Karpas-422 (cell line): Measurements from ENCODE around the gene RNF175. TPM values are rescaled to one million over a fixed set of nuclear protein-coding genes. Genes with fewer than 3 reads are reported as not detected.

Source experiments
- DNase-seq: peaks from one replicate; pipeline ENCODE4 v3.0.0-alpha.2; 2015
- H2AFZ ChIP-seq: fragments of 200-600 bp; sonication (generic); 2 replicates; pipeline ENCODE4 v1.6.1; 2014; ENCODE audit warnings: antibody characterized with exemption, low read length, mixed read lengths
- H3K27ac ChIP-seq: fragments of 200-600 bp; sonication (generic); 2 replicates; pipeline ENCODE4 v1.5.1; 2014; ENCODE audit warnings: mild to moderate bottlenecking, low read length, moderate library complexity
- H3K27me3 ChIP-seq: fragments of 200-600 bp; sonication (generic); 2 replicates; pipeline ENCODE4 v1.6.1; 2014; ENCODE audit warnings: low read length, mixed read lengths
- H3K36me3 ChIP-seq: fragments of 200-600 bp; sonication (generic); 2 replicates; pipeline ENCODE4 v1.6.1; 2014; ENCODE audit warnings: low read length, mixed read lengths; ENCODE audit not compliant: insufficient read depth
- H3K4me1 ChIP-seq: fragments of 200-600 bp; sonication (generic); 2 replicates; pipeline ENCODE4 v1.6.1; 2014; ENCODE audit warnings: mild to moderate bottlenecking, low read length, mixed read lengths
- H3K4me2 ChIP-seq: fragments of 200-600 bp; sonication (generic); 2 replicates; pipeline ENCODE4 v1.6.1; 2014; ENCODE audit warnings: low read length, low read depth, mild to moderate bottlenecking; ENCODE audit not compliant: poor library complexity, severe bottlenecking
- H3K4me3 ChIP-seq: fragments of 200-600 bp; sonication (generic); 2 replicates; pipeline ENCODE4 v1.5.1; 2014; ENCODE audit warnings: mild to moderate bottlenecking, antibody characterized with exemption, low read length, mixed read lengths
- H3K79me2 ChIP-seq: fragments of 200-600 bp; sonication (generic); 2 replicates; pipeline ENCODE4 v1.6.1; 2014; ENCODE audit warnings: mild to moderate bottlenecking, low read length, mixed read lengths
- H3K9ac ChIP-seq: fragments of 200-600 bp; sonication (generic); 2 replicates; pipeline ENCODE4 v1.6.0; 2014; ENCODE audit warnings: low read length
- H3K9me2 ChIP-seq: fragments of 200-600 bp; sonication (generic), shearing (Covaris generic); replicated peaks from 2 replicates; pipeline ENCODE4 v1.6.0; 2014; ENCODE audit warnings: mild to moderate bottlenecking, low read length, moderate library complexity; ENCODE audit not compliant: insufficient read depth
- H3K9me3 ChIP-seq: fragments of 300-700, 200-600 bp; sonication (generic); 2 replicates; pipeline ENCODE4 v1.6.1; 2014; ENCODE audit warnings: low read length, mixed read lengths
- H4K20me1 ChIP-seq: fragments of 200-600 bp; sonication (generic); 2 replicates; pipeline ENCODE4 v1.6.1; 2014; ENCODE audit warnings: mild to moderate bottlenecking, antibody characterized with exemption, low read length, low read depth; ENCODE audit not compliant: insufficient read depth
- total RNA-seq: library from RNA; depleted of rRNA; stranded (reverse); fragments of >200 nt; shearing (Covaris generic); gene quantifications from 2 replicates; pipeline ENCODE4 v1.2.3, GENCODE V29; 2014; ENCODE audit warnings: low replicate concordance

RNF175 gene
- total RNA-seq, 1 experiment from 2014 or later = 0.34 TPM

DNA sequence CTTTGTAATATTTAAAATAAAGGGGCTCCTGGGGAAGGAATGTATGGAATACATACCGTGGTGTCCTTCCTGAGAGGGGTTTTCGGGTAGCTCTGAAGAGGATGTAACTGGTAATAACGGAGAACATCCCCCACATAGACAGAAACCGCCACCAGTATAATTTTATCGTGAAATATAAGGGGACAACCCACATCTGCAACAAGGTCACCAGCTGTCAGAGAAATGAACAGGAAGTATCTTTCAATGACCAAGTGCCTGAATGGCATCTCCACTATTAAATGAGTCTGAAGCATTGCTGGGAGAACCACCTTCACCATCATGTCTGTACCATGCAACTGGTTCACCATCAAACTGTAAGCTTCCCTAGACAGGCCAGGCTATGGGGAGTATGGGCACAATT lies 31.7 kb downstream of the RNF175 start:
- no peaks in the 10 kb centered on the region for H3K36me3 ChIP-seq
- peak overlapping the region; percentile 81 for H2AFZ ChIP-seq
- no peaks in the 10 kb centered on the region for H3K79me2 ChIP-seq
- H4K20me1 ChIP-seq = no peaks in the 10 kb centered on the region
- peak overlapping the region; percentile 43 for H3K4me3 ChIP-seq
- no peaks in the 10 kb centered on the region for H3K27me3 ChIP-seq
- H3K9me2 ChIP-seq = no peaks in the 10 kb centered on the region
- DNase-seq = peak; percentile 65
- H3K9me3 ChIP-seq = no peaks in the 10 kb centered on the region
- H3K4me1 ChIP-seq = peaks cover 59% of the 10 kb centered on the region
- peak overlapping the region; percentile 74 for H3K4me2 ChIP-seq
- peak overlapping the region; percentile 37 for H3K9ac ChIP-seq
- H3K27ac ChIP-seq = peak overlapping the region; percentile 75

DNA sequence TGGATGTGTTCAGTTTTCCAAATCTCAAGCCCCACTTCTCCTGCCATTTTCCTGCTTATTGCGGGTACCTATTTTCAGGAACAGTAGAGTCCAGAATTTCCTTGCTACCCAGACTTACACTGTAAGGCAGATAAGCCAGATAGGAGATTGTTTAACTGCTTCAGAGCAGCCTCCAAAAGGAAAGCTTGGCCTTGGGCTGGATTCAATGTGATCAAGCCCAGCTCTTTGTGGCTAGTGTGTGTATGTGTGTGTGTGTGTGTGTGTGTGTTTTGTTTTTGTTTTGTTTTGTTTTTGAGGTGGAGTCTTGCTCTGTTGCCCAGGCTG lies 34.0 kb downstream of the RNF175 start:
- Histone ChIP-seq H3K9me2 (no peaks in the 10 kb centered on the region), H3K27me3 (no peaks in the 10 kb centered on the region), H3K4me2 (no peak overlapping the region)

DNA sequence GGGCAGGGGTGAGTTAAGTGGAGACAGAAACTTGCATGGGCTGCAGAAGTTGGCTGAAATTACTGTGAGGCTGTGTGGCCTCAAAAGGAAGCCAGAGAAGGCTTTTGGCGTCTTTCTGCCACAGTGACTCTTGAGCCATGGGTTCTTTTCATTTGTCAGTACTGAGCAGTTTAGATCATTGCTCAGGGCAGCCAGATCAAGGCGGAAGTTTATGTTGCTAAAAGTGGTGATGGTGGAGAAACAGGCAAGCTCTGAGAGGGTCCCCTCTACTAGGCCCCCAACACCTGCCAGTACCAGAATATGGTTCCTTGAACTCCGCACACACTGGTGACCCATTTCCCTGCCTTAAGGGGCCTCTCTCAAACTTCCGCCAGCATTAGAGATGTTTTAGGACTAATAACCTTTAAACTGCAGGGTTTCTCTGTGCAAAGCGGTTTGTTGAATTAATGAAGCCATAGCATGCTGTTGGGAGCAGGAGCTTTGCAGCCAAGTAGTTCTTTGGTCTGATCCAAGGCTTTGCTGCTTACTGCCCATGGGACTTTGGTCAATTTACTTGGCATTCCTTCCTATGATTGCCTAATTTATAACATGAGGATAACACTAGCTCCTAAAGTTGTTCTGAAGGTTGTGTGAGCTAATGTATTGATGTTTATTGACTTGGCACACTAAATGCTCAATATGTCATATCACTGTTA lies 34.5 kb downstream of the RNF175 start:
- Histone ChIP-seq H3K4me2 (no peak overlapping the region), H3K36me3 (no peaks in the 10 kb centered on the region), H3K4me1 (peaks cover 44% of the 10 kb centered on the region), H3K27ac (no peak overlapping the region), H3K4me3 (no peak overlapping the region), H3K9ac (no peak overlapping the region), H3K27me3 (no peaks in the 10 kb centered on the region), H3K79me2 (no peaks in the 10 kb centered on the region), H2AFZ (no peak overlapping the region), H4K20me1 (no peaks in the 10 kb centered on the region), H3K9me2 (no peaks in the 10 kb centered on the region), H3K9me3 (no peaks in the 10 kb centered on the region)
- DNase-seq = peak; percentile 47

More for the DNA sequence above, 34.0 kb downstream of the RNF175 start:
- no peaks in the 10 kb centered on the region for H3K36me3 ChIP-seq
- H2AFZ ChIP-seq = no peak overlapping the region
- H3K9ac ChIP-seq = no peak overlapping the region
- H3K4me1 ChIP-seq = peaks cover 49% of the 10 kb centered on the region
- H3K27ac ChIP-seq = no peak overlapping the region
- no peak for DNase-seq
- no peak overlapping the region for H3K4me3 ChIP-seq
- no peaks in the 10 kb centered on the region for H3K79me2 ChIP-seq
- H4K20me1 ChIP-seq = no peaks in the 10 kb centered on the region
- H3K9me3 ChIP-seq = no peaks in the 10 kb centered on the region

DNA sequence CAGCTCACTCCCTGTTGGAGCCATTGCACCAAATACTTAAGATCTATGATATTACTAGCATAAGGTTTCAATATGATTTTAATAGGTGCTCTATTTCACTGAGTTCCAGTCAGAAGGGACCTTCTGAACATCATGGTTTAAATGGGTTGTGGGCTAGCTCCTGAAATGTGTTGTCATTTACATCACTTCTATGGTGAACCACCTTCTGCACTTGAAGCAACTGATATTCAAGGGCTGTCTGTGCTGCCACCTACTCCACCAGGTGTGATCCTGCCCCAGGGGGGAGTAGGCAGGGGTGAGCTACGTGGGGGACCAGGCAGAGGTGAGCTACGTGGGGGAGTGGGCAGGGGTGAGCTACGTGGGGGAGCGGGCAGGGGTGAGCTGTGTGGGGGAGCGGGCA lies 35.2 kb downstream of the RNF175 start:
- Histone ChIP-seq H3K9ac (no peak overlapping the region), H3K27me3 (no peaks in the 10 kb centered on the region), H3K4me1 (peaks cover 37% of the 10 kb centered on the region), H3K4me3 (no peak overlapping the region), H3K4me2 (no peak overlapping the region), H3K27ac (no peak overlapping the region), H3K36me3 (no peaks in the 10 kb centered on the region), H4K20me1 (no peaks in the 10 kb centered on the region), H2AFZ (no peak overlapping the region), H3K9me3 (no peaks in the 10 kb centered on the region), H3K79me2 (no peaks in the 10 kb centered on the region), H3K9me2 (no peaks in the 10 kb centered on the region)
- no peak for DNase-seq

DNA sequence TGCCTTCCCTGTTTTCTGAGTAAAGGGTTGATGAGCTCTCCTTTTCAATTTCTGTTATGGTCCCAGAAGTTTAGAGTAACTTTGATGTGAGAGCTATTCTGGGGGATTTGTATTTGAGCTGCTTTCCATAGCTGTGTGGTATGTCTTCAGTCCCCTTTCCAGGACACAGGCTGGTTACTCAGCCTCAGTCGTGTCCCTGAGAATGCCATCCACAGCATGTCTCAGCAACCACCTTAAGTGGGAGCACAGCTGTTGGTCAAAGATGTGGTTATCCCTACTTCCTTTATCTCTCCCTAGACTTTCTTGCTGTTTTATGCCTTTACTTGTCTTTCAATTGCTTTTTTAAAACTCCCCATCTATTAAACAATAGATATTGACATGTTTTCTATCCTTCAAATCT lies 37.8 kb downstream of the RNF175 start:
- Histone ChIP-seq H4K20me1 (no peaks in the 10 kb centered on the region), H3K9ac (no peak overlapping the region), H3K4me1 (peaks cover 12% of the 10 kb centered on the region), H3K4me2 (no peak overlapping the region), H3K27ac (no peak overlapping the region), H3K9me3 (no peaks in the 10 kb centered on the region), H3K4me3 (no peak overlapping the region), H3K9me2 (no peaks in the 10 kb centered on the region), H3K79me2 (no peaks in the 10 kb centered on the region), H2AFZ (no peak overlapping the region), H3K36me3 (no peaks in the 10 kb centered on the region), H3K27me3 (no peaks in the 10 kb centered on the region)
- DNase-seq = no peak

DNA sequence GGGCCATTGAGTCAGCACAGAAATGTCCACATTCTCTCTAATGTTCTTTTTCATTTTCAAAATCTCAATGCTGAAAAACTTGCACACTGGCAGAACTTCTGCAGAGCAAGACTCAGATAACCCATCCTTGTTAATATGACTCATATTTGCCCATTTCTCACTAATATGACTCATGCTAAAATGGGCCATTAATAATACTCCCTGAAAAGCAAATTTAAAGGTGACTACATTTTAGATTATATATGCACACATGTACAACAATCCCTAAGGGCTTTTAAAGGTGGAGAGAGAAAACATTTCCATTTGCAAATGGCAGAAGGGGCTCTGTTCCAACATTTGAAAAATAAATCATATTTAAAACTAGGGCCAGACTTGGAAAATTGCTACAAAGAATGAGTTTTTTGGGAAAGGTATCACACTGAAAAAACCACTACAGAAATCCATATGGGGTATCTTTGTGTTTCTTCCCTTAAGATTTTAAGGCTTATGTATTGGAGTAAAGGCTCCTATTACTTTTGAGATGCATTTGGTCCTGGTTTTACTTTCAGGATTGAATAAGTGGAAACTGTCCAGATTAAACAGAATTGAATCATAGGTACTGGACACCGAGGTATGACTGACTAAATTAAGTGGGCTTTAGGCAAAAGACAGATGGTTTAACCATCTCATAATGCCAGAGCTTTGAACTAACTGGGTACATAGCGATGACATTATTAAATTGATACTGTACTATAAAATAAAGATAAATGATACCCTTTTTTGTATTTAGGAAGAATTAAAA lies 45.8 kb downstream of the RNF175 start:
- Histone ChIP-seq H2AFZ (no peak overlapping the region), H3K79me2 (no peaks in the 10 kb centered on the region), H3K4me2 (no peak overlapping the region), H3K4me3 (no peak overlapping the region), H3K9ac (no peak overlapping the region), H3K27ac (no peak overlapping the region), H3K9me3 (no peaks in the 10 kb centered on the region), H4K20me1 (no peaks in the 10 kb centered on the region), H3K9me2 (no peaks in the 10 kb centered on the region), H3K4me1 (no peaks in the 10 kb centered on the region), H3K36me3 (no peaks in the 10 kb centered on the region), H3K27me3 (no peaks in the 10 kb centered on the region)
- DNase-seq = no peak

DNA sequence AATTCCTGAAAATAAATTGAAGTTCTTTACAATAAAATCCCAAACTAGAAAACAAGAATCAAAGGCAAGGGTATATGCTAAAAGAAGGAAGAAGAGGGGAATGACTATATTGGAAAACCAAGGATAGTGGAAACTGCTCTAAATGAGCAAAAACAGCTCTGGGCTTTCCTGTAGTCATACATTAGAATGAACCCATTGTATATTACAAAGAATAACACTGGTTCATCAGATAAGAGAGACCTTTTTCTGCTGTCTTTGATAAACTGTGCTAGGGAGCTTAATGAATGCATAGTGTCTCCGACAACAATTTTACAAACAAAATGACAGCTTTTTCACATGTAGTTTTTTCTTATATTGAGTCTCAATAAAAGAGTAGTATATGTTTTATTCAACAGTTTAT lies 49.1 kb downstream of the RNF175 start:
- H3K79me2 ChIP-seq = no peaks in the 10 kb centered on the region
- H3K4me2 ChIP-seq = no peak overlapping the region
- H3K9me2 ChIP-seq = no peaks in the 10 kb centered on the region
- H3K9me3 ChIP-seq = no peaks in the 10 kb centered on the region
- no peak overlapping the region for H3K27ac ChIP-seq
- DNase-seq = no peak
- no peaks in the 10 kb centered on the region; the same call in 1 of the 2 replicates for H3K4me1 ChIP-seq
- H3K36me3 ChIP-seq = no peaks in the 10 kb centered on the region
- no peaks in the 10 kb centered on the region for H4K20me1 ChIP-seq
- no peaks in the 10 kb centered on the region for H3K27me3 ChIP-seq
- no peak overlapping the region for H3K9ac ChIP-seq
- H3K4me3 ChIP-seq = no peak overlapping the region
- H2AFZ ChIP-seq = no peak overlapping the region

DNA sequence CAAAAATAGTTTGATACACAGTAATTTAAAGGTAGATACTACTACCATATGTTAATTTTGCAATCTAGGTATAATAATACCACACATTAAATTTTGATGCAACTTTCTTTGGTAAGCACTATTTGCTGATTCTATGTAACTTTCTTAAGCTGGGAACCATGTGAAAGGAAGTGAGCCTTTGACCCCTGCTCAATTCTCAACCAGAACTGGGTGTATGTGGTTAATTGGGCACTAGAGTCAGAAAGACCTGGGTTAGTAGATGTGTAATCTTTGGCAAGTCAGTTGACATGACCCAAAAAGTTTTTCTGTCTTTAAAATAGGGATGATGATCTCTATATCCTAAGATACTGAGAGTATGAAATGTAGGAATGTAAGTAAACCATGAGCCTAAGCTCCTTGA lies 53.3 kb downstream of the RNF175 start:
- no peaks in the 10 kb centered on the region for H3K9me2 ChIP-seq
- no peaks in the 10 kb centered on the region for H3K79me2 ChIP-seq
- no peaks in the 10 kb centered on the region for H4K20me1 ChIP-seq
- no peak overlapping the region for H3K9ac ChIP-seq
- H3K4me1 ChIP-seq = no peaks in the 10 kb centered on the region; the same call in 1 of the 2 replicates
- H2AFZ ChIP-seq = no peak overlapping the region
- H3K27me3 ChIP-seq = no peaks in the 10 kb centered on the region
- DNase-seq = no peak
- H3K4me2 ChIP-seq = no peak overlapping the region
- H3K36me3 ChIP-seq = no peaks in the 10 kb centered on the region
- H3K9me3 ChIP-seq = no peaks in the 10 kb centered on the region
- no peak overlapping the region for H3K27ac ChIP-seq
- no peak overlapping the region for H3K4me3 ChIP-seq
